ENCODE measurements around the gene CRYBA2. TPM values are rescaled to one million over a fixed set of nuclear protein-coding genes. Genes with fewer than 3 reads are reported as not detected.

The CRYBA2 gene
- total RNA-seq, 1 experiment from 2014 or later: not detected

DNA sequence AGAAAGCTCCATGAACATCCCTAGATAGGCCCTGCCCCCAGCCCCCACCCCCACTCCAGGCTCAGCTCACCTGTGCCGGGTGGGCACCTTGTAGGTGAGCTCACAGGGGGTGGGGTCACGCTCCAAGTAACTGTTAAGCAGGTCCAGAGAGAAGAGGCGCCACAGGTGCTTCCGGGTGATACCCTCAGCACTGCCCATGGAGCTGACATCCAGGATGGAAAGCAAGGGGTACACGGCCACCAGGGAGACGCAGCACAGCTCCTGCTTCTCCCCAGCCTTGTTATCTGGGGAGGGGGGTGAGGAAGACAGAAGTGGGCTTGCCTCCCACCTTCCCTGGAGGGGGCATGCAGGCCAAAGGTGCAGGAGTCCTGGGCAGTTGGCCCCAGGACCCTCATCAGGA, 26.2 kb upstream of the CRYBA2 start:
- Histone ChIP-seq H3K4me3 (ENCODE audit: low read length) (no peak overlapping the region), H3K27me3 (ENCODE audit: low read length) (no peaks in the 10 kb centered on the region), H3K36me3 (ENCODE audit: insufficient read depth, low read length) (no peaks in the 10 kb centered on the region), H3K27ac (ENCODE audit: low read length) (no peak overlapping the region), H4K20me1 (ENCODE audit: insufficient read depth, low read depth, low read length) (no peaks in the 10 kb centered on the region), H3K9me2 (replicated peaks; ENCODE audit: insufficient read depth, low read length) (no peaks in the 10 kb centered on the region), H3K9ac (ENCODE audit: low read length) (no peak overlapping the region), H3K4me1 (ENCODE audit: low read length) (no peaks in the 10 kb centered on the region), H3K4me2 (ENCODE audit: low read depth, low read length, poor library complexity, severe bottlenecking) (no peak overlapping the region), H2AFZ (ENCODE audit: low read length) (no peak overlapping the region), H3K79me2 (ENCODE audit: low read length) (no peaks in the 10 kb centered on the region), H3K9me3 (ENCODE audit: low read length) (no peaks in the 10 kb centered on the region)
- DNase-seq: no peak

DNA sequence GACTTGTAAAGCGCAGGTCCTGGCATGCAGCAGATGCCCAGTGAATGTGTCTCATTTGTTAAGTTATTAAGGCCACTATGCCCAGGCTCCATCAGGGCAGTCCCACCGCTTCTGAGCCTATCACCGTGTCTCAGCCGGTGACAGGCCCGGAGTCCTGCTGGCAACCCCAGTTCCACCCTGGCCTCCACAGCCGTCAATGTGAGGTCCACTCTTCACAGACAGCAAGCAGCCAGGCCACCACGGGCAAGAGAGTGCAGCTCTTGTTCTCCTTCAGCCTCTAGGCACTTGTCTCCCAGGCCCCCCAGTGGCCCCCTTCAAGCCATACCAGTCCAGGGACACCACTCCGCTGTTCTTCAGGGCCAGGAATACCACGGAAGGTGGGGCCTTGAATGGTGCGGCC, 25.5 kb upstream of the CRYBA2 start:
- no peaks in the 10 kb centered on the region for H3K9me3 ChIP-seq (ENCODE audit: low read length)

GRCh38 chr2:219018286-219018685, 25.1 kb upstream of the CRYBA2 start:
- Histone ChIP-seq H3K9me2 (replicated peaks; ENCODE audit: insufficient read depth, low read length) (no peaks in the 10 kb centered on the region), H3K4me1 (ENCODE audit: low read length) (no peaks in the 10 kb centered on the region), H2AFZ (ENCODE audit: low read length) (no peak overlapping the region), H3K4me2 (ENCODE audit: low read depth, low read length, poor library complexity, severe bottlenecking) (no peak overlapping the region), H3K79me2 (ENCODE audit: low read length) (no peaks in the 10 kb centered on the region), H3K9ac (ENCODE audit: low read length) (no peak overlapping the region), H3K27ac (ENCODE audit: low read length) (no peak overlapping the region), H3K9me3 (ENCODE audit: low read length) (no peaks in the 10 kb centered on the region), H3K36me3 (ENCODE audit: insufficient read depth, low read length) (no peaks in the 10 kb centered on the region), H3K27me3 (ENCODE audit: low read length) (no peaks in the 10 kb centered on the region), H3K4me3 (ENCODE audit: low read length) (no peak overlapping the region), H4K20me1 (ENCODE audit: insufficient read depth, low read depth, low read length) (no peaks in the 10 kb centered on the region)
- DNase-seq: no peak

More for the DNA sequence above, 25.5 kb upstream of the CRYBA2 start:
- H3K9me2 ChIP-seq (replicated peaks; ENCODE audit: insufficient read depth, low read length): no peaks in the 10 kb centered on the region
- H3K27me3 ChIP-seq (ENCODE audit: low read length): no peaks in the 10 kb centered on the region
- H3K4me2 ChIP-seq (ENCODE audit: low read depth, low read length, poor library complexity, severe bottlenecking): no peak overlapping the region
- DNase-seq: no peak
- no peaks in the 10 kb centered on the region for H3K4me1 ChIP-seq (ENCODE audit: low read length)
- no peaks in the 10 kb centered on the region for H3K36me3 ChIP-seq (ENCODE audit: insufficient read depth, low read length)
- no peaks in the 10 kb centered on the region for H4K20me1 ChIP-seq (ENCODE audit: insufficient read depth, low read depth, low read length)
- H3K4me3 ChIP-seq (ENCODE audit: low read length): no peak overlapping the region
- no peak overlapping the region for H2AFZ ChIP-seq (ENCODE audit: low read length)
- H3K27ac ChIP-seq (ENCODE audit: low read length): no peak overlapping the region
- no peak overlapping the region for H3K9ac ChIP-seq (ENCODE audit: low read length)
- H3K79me2 ChIP-seq (ENCODE audit: low read length): no peaks in the 10 kb centered on the region

- no peak overlapping the region for H3K27ac ChIP-seq (ENCODE audit: low read length)
- no peaks in the 10 kb centered on the region for H3K79me2 ChIP-seq (ENCODE audit: low read length)
- no peak for DNase-seq
- H2AFZ ChIP-seq (ENCODE audit: low read length): no peak overlapping the region
- no peak overlapping the region for H3K4me3 ChIP-seq (ENCODE audit: low read length)
- H3K27me3 ChIP-seq (ENCODE audit: low read length): no peaks in the 10 kb centered on the region
- no peaks in the 10 kb centered on the region for H3K9me3 ChIP-seq (ENCODE audit: low read length)
- no peak overlapping the region for H3K9ac ChIP-seq (ENCODE audit: low read length)
- no peaks in the 10 kb centered on the region for H3K9me2 ChIP-seq (replicated peaks; ENCODE audit: insufficient read depth, low read length)
- H3K4me1 ChIP-seq (ENCODE audit: low read length): no peaks in the 10 kb centered on the region
- no peaks in the 10 kb centered on the region for H4K20me1 ChIP-seq (ENCODE audit: insufficient read depth, low read depth, low read length)
- no peak overlapping the region for H3K4me2 ChIP-seq (ENCODE audit: low read depth, low read length, poor library complexity, severe bottlenecking)
- no peaks in the 10 kb centered on the region for H3K36me3 ChIP-seq (ENCODE audit: insufficient read depth, low read length)
Measured at GRCh38 chr2:219017201-219017931, 24.1 kb upstream of the CRYBA2 start.

DNA sequence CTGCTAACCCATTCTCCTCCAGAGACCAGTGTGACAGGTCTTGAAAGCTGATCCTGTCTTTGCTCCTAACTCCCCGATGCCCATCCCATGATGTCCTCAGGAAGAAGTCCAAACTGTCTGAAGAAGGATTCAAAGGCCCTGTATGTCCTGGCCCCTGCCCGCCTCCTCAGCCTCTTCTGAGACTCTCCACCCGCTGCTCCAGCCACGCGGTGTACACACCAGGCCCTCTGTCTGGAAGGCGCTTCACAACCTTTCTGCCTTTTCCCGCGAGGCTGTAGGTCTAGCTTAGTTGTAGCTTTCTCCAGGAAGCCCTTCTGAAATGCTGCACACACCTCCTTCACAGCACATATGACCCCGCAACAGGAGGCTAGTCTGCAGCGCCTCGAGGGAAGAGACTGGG, 23.5 kb upstream of the CRYBA2 start:
- no peak overlapping the region for H3K9ac ChIP-seq (ENCODE audit: low read length)
- H2AFZ ChIP-seq (ENCODE audit: low read length): no peak overlapping the region
- H4K20me1 ChIP-seq (ENCODE audit: insufficient read depth, low read depth, low read length): no peaks in the 10 kb centered on the region
- no peaks in the 10 kb centered on the region for H3K9me2 ChIP-seq (replicated peaks; ENCODE audit: insufficient read depth, low read length)
- H3K4me3 ChIP-seq (ENCODE audit: low read length): no peak overlapping the region
- no peak overlapping the region for H3K27ac ChIP-seq (ENCODE audit: low read length)
- DNase-seq: no peak
- H3K9me3 ChIP-seq (ENCODE audit: low read length): no peaks in the 10 kb centered on the region
- no peaks in the 10 kb centered on the region for H3K79me2 ChIP-seq (ENCODE audit: low read length)
- H3K4me2 ChIP-seq (ENCODE audit: low read depth, low read length, poor library complexity, severe bottlenecking): no peak overlapping the region
- no peaks in the 10 kb centered on the region for H3K4me1 ChIP-seq (ENCODE audit: low read length)
- H3K27me3 ChIP-seq (ENCODE audit: low read length): no peaks in the 10 kb centered on the region
- no peaks in the 10 kb centered on the region for H3K36me3 ChIP-seq (ENCODE audit: insufficient read depth, low read length)

DNA sequence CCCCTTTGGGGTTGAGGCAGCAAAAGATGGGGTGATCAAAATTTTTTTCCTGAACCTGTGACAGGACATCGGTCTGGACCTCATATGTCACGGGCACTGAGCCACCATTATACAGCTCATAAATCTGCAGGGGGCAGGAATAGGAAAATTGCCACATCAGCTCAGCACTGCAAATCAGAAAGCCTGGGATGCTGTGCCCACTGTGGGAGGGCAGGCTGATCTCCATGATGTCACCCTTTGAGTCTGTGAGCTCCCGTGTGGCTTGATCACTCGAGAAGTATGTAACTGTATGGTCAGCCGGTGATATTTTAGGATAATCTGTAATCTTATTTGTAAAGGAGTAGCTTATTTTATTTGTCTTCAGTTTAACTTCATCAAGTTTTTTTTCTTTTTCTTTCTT, 17.7 kb upstream of the CRYBA2 start:
- Histone ChIP-seq H3K4me3 (ENCODE audit: low read length) (no peak overlapping the region), H2AFZ (ENCODE audit: low read length) (no peak overlapping the region), H3K36me3 (ENCODE audit: insufficient read depth, low read length) (no peaks in the 10 kb centered on the region), H3K9me3 (ENCODE audit: low read length) (no peaks in the 10 kb centered on the region), H3K9me2 (replicated peaks; ENCODE audit: insufficient read depth, low read length) (no peaks in the 10 kb centered on the region), H4K20me1 (ENCODE audit: insufficient read depth, low read depth, low read length) (no peaks in the 10 kb centered on the region), H3K79me2 (ENCODE audit: low read length) (no peaks in the 10 kb centered on the region), H3K4me1 (ENCODE audit: low read length) (no peaks in the 10 kb centered on the region), H3K27ac (ENCODE audit: low read length) (no peak overlapping the region), H3K27me3 (ENCODE audit: low read length) (no peaks in the 10 kb centered on the region), H3K4me2 (ENCODE audit: low read depth, low read length, poor library complexity, severe bottlenecking) (no peak overlapping the region), H3K9ac (ENCODE audit: low read length) (no peak overlapping the region)
- no peak for DNase-seq

GRCh38 chr2:219010162-219010756, 17.0 kb upstream of the CRYBA2 start:
- Histone ChIP-seq H3K9ac (ENCODE audit: low read length) (no peak overlapping the region), H2AFZ (ENCODE audit: low read length) (no peak overlapping the region), H3K27ac (ENCODE audit: low read length) (no peak overlapping the region), H3K9me2 (replicated peaks; ENCODE audit: insufficient read depth, low read length) (no peaks in the 10 kb centered on the region), H3K27me3 (ENCODE audit: low read length) (no peaks in the 10 kb centered on the region), H3K4me2 (ENCODE audit: low read depth, low read length, poor library complexity, severe bottlenecking) (no peak overlapping the region), H4K20me1 (ENCODE audit: insufficient read depth, low read depth, low read length) (no peaks in the 10 kb centered on the region), H3K4me1 (ENCODE audit: low read length) (no peaks in the 10 kb centered on the region), H3K9me3 (ENCODE audit: low read length) (no peaks in the 10 kb centered on the region), H3K79me2 (ENCODE audit: low read length) (no peaks in the 10 kb centered on the region), H3K36me3 (ENCODE audit: insufficient read depth, low read length) (no peaks in the 10 kb centered on the region), H3K4me3 (ENCODE audit: low read length) (no peak overlapping the region)
- DNase-seq: peak; percentile 74

DNA sequence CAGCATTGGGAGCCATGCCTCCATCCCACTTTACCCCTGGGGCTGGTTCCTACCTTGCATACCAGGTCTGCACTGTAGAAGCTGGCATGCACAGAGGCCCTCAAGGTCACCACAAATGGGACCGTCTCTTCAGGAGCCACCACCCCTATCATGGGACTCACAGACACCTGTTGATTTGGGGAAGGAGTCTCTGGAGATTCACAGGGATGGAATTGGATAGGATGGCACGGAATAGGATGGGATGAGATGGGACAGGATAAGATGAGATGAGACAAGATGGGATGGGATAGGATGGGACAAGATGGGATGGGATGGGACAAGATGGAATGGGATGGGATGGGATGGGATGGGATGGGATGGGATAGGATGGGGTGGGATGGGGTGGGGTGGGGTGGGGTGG, 16.1 kb upstream of the CRYBA2 start:
- DNase-seq: no peak
- Histone ChIP-seq H2AFZ (ENCODE audit: low read length) (no peak overlapping the region), H3K27me3 (ENCODE audit: low read length) (no peaks in the 10 kb centered on the region), H3K9me2 (replicated peaks; ENCODE audit: insufficient read depth, low read length) (no peaks in the 10 kb centered on the region), H3K9ac (ENCODE audit: low read length) (no peak overlapping the region), H3K4me3 (ENCODE audit: low read length) (no peak overlapping the region), H3K9me3 (ENCODE audit: low read length) (no peaks in the 10 kb centered on the region), H3K4me2 (ENCODE audit: low read depth, low read length, poor library complexity, severe bottlenecking) (no peak overlapping the region), H3K79me2 (ENCODE audit: low read length) (no peaks in the 10 kb centered on the region), H3K4me1 (ENCODE audit: low read length) (no peaks in the 10 kb centered on the region), H3K36me3 (ENCODE audit: insufficient read depth, low read length) (no peaks in the 10 kb centered on the region), H4K20me1 (ENCODE audit: insufficient read depth, low read depth, low read length) (no peaks in the 10 kb centered on the region), H3K27ac (ENCODE audit: low read length) (no peak overlapping the region)

Measured in Karpas-422 (cell line).